Esophagus squamous epithelium (tissue), 4 donors: Measurements from ENCODE around the gene NBDY.
"Not testable (repeated sequence)": the region's sequence is repeated elsewhere in the genome, so short reads cannot be mapped to it uniquely, and the experiment has no call there.

ENCODE experiments used
- POLR2A ChIP-seq, 4 donors: fragments of 450-650 bp; IDR thresholded peaks; one replicate each; pipeline ENCODE4 v1.6.1; 2017; ENCODE audit warnings: antibody characterized with exemption in 4 of 4, mild to moderate bottlenecking in 4 of 4, moderate library complexity in 3 of 4
- TF ChIP-seq, protein P1 (sequence below), 6 experiments: fragments of 450-650 bp in 4 of 6; fragments of 200-600 bp in 2 of 6; sonication (generic) in 2 of 6; IDR thresholded peaks; one replicate each; pipeline ENCODE4 v1.5.1; 2016 to 2019; ENCODE audit warnings: antibody characterized with exemption in 6 of 6, mild to moderate bottlenecking in 4 of 6, moderate library complexity in 4 of 6

DNA sequence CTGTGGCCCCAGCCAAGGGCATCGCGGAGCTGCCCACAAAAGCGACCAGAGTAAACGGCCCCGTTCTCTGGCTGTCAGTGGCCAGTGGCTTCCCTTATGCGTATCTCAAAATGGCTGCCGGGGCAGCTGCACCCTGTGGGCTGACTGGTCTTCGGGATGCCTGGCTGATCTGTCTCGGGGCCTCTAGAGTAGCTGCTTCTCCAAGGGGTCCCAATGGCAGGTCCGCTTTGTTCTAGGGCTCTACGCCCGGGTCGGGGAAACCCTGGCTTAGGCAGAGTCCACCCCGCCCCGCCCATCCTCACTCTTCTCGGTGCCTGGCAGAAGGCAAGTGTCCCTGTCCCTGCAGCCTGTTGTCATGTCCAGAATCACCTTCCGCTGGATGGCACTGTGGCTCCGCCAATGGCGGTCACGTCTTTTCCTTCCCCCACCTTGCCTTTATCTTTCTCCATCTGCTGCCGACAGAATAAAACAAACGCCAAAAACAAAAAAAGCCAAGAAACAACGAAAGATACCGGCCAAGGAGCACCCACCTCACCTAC, 44.5 kb downstream of the NBDY start:
- not testable (repeated sequence) for TF ChIP-seq POLR2A (IDR thresholded peaks at IDR 0.05)
- TF ChIP-seq, protein P1, sequence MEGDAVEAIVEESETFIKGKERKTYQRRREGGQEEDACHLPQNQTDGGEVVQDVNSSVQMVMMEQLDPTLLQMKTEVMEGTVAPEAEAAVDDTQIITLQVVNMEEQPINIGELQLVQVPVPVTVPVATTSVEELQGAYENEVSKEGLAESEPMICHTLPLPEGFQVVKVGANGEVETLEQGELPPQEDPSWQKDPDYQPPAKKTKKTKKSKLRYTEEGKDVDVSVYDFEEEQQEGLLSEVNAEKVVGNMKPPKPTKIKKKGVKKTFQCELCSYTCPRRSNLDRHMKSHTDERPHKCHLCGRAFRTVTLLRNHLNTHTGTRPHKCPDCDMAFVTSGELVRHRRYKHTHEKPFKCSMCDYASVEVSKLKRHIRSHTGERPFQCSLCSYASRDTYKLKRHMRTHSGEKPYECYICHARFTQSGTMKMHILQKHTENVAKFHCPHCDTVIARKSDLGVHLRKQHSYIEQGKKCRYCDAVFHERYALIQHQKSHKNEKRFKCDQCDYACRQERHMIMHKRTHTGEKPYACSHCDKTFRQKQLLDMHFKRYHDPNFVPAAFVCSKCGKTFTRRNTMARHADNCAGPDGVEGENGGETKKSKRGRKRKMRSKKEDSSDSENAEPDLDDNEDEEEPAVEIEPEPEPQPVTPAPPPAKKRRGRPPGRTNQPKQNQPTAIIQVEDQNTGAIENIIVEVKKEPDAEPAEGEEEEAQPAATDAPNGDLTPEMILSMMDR (IDR thresholded peaks at IDR 0.05) = not testable (repeated sequence)
